K562 (cell line): ENCODE measurements around the gene RNFT2. TPM values are rescaled to one million over a fixed set of nuclear protein-coding genes. Genes with fewer than 3 reads are reported as not detected.

Experiments
- ATAC-seq: fragments of 200-7000 bp; cut with Tn5 transposase; 3 replicates; pipeline ENCODE4 v1.9.1; 2020; ENCODE audit warnings: moderate library complexity
- BruUV-seq: library from RNA; stranded (reverse); fragments of 400-500 nt; replicated peaks from 2 replicates; lab custom pipeline; 2021; lab: Mats Ljungman, UMichigan
- CTCF ChIA-PET: fragments of 300-600 bp; formaldehyde crosslinking; extraction: SDS; loops from one replicate; lab custom pipeline; 2021; ENCODE audit warnings: low intra/inter-chr PET ratio; lab: Yijun Ruan, JAX
- POLR2A ChIA-PET: fragments of 300-600, 350-650 bp; sonication (Branson Sonifier 250); formaldehyde crosslinking; extraction: SDS; loops from one replicate; lab custom pipeline; 2021; ENCODE audit warnings: antibody characterized with exemption, inconsistent platforms; lab: Yijun Ruan, JAX
- DNase-seq, 4 experiments: peaks; one replicate each; pipeline versions ENCODE4 v3.0.0 to v3.0.0-alpha.2; 2011 to 2018; ENCODE audit warnings: low spot score in 3 of 4, mixed read lengths in 3 of 4; ENCODE audit errors: extremely low read depth in 1 of 4
- FAIRE-seq: peaks from 2 replicates; lab custom pipeline; 2011; peaks lifted over from hg19 to GRCh38; lab: Jason Lieb, UNC
- H2AFZ ChIP-seq: 2 replicates; pipeline ENCODE4 v1.6.0; 2011; ENCODE audit warnings: low read depth, low read length, control low read depth, inconsistent platforms
- H3K27ac ChIP-seq: fragments of 200-600 bp; 3 replicates; pipeline ENCODE4 v1.8.0; 2011; ENCODE audit warnings: low read depth, mild to moderate bottlenecking, control low read depth, inconsistent platforms, low read length, moderate library complexity, mixed read lengths; ENCODE audit errors: extremely low read depth
- H3K27me3 ChIP-seq, 2 experiments: fragments of 300-600 bp in 1 of 2; 2 replicates in 1 of 2; 3 replicates in 1 of 2; pipeline versions ENCODE4 v1.6.0 to v1.8.0; 2011; ENCODE audit warnings: inconsistent platforms in 2 of 2, low read length in 2 of 2, mild to moderate bottlenecking in 1 of 2, mixed read lengths in 1 of 2, moderate library complexity in 1 of 2; ENCODE audit not compliant: control insufficient read depth in 2 of 2, insufficient read depth in 2 of 2
- H3K36me3 ChIP-seq: fragments of 300-600 bp; 3 replicates; pipeline ENCODE4 v1.8.0; 2011; ENCODE audit warnings: mild to moderate bottlenecking, low read length, inconsistent platforms; ENCODE audit not compliant: control insufficient read depth, insufficient read depth
- H3K4me1 ChIP-seq, 2 experiments: fragments of 200-600 bp in 1 of 2; replicated peaks in 1 of 2; 2 replicates in 1 of 2; 3 replicates in 1 of 2; pipeline versions ENCODE4 v1.5.1 to v1.8.0; 2011; ENCODE audit warnings: inconsistent platforms in 2 of 2, low read length in 2 of 2, mild to moderate bottlenecking in 1 of 2, mixed read lengths in 1 of 2, moderate library complexity in 1 of 2; ENCODE audit not compliant: control insufficient read depth in 2 of 2, insufficient read depth in 2 of 2
- H3K4me2 ChIP-seq: 2 replicates; pipeline ENCODE4 v1.6.1; 2011; ENCODE audit warnings: low read length, control low read depth, inconsistent platforms, mixed read lengths; ENCODE audit not compliant: insufficient read depth
- H3K4me3 ChIP-seq: fragments of 200-600 bp; sonication (generic), shearing (Covaris generic); 2 replicates; pipeline ENCODE4 v1.5.1; 2016; ENCODE audit warnings: control low read depth, inconsistent platforms
- H3K79me2 ChIP-seq: fragments of 200-600 bp; 3 replicates; pipeline ENCODE4 v1.8.0; 2011; ENCODE audit warnings: low read length, inconsistent platforms; ENCODE audit not compliant: control insufficient read depth, insufficient read depth
- H3K9ac ChIP-seq, 2 experiments: 2 replicates each; pipeline versions ENCODE4 v1.6.0 to v1.6.1; 2011; ENCODE audit warnings: low read depth in 2 of 2, low read length in 2 of 2, control low read depth in 1 of 2, inconsistent platforms in 1 of 2, mild to moderate bottlenecking in 1 of 2, mixed read lengths in 1 of 2; ENCODE audit not compliant: insufficient read depth in 1 of 2
- H3K9me1 ChIP-seq: one replicate; pipeline ENCODE4 v1.6.0; 2011; ENCODE audit warnings: inconsistent platforms, mild to moderate bottlenecking, low read length, moderate library complexity; ENCODE audit not compliant: control insufficient read depth, insufficient read depth
- H3K9me3 ChIP-seq: replicated peaks from 2 replicates; pipeline ENCODE4 v1.5.1; 2011; ENCODE audit warnings: low read depth, low read length, inconsistent platforms; ENCODE audit not compliant: control insufficient read depth, insufficient read depth
- H4K20me1 ChIP-seq: replicated peaks from 2 replicates; pipeline ENCODE4 v1.6.1; 2011; ENCODE audit warnings: low read length, inconsistent platforms, mixed read lengths; ENCODE audit not compliant: control insufficient read depth, insufficient read depth
- HDAC6 ChIP-seq: IDR thresholded peaks from 2 replicates; pipeline ENCODE4 v1.6.1; 2012; ENCODE audit warnings: low read depth, mild to moderate bottlenecking, control low read depth, inconsistent platforms, low read length, moderate library complexity
- KDM4B ChIP-seq, 2 experiments: fragments of 450-650 bp in 1 of 2; sonication (generic) in 1 of 2; IDR thresholded peaks; 2 replicates each; pipeline ENCODE4 v1.6.1; 2016 to 2017; ENCODE audit warnings: borderline replicate concordance in 2 of 2, antibody characterized with exemption in 1 of 2, low read depth in 1 of 2, mild to moderate bottlenecking in 1 of 2
- NUFIP1 ChIP-seq: fragments of 450-650 bp; IDR thresholded peaks from 2 replicates; pipeline ENCODE4 v1.6.1; 2018; ENCODE audit not compliant: partially characterized antibody
- POLR2A ChIP-seq: fragments of 450-650 bp; conservative IDR thresholded peaks from 2 replicates; pipeline ENCODE4 v1.6.1; 2016
- WGBS: fragments of 100-300 bp; shearing (Covaris generic); methylation state at CpG from one replicate; pipeline ENCODE4 v1.1.6; 2016; ENCODE audit warnings: low coverage, mixed read lengths; ENCODE audit not compliant: insufficient coverage; ENCODE audit errors: missing lambda C conversion rate; 5-methylcytosine and 5-hydroxymethylcytosine counted together
- in situ Hi-C: fragments of 300-500 bp; cut with MboI; formaldehyde crosslinking; loops from 4 replicates; pipeline ENCODE4 v1.15.0; 2018; ENCODE audit warnings: inconsistent platforms, mixed read lengths
- intact Hi-C: fragments of 100-400 bp; cut with micrococcal nuclease; formaldehyde crosslinking; loops from 2 replicates; pipeline ENCODE4 v1.14.2; 2022
- polyA plus RNA-seq, 8 experiments: library from polyadenylated mRNA; depleted of rRNA in 4 of 8; stranded (reverse) in 5 of 8; unstranded in 3 of 8; fragments of >200 nt; fragmentation: Nextera tagmentation in 2 of 8; fragmentation: Illumina TruSeq in 1 of 8; extraction: Ambion mirVana in 2 of 8; extraction: Trizol in 1 of 8; gene quantifications; 2 replicates each; pipeline versions ENCODE4 v1.2.1 to v1.2.3, GENCODE V29; 2011 to 2014; ENCODE audit warnings: inconsistent platforms in 1 of 8, missing spikeins in 1 of 8
- total RNA-seq, 7 experiments: library from RNA; depleted of rRNA in 6 of 7; stranded (reverse); fragments of >200 nt in 6 of 7; fragmentation: Illumina TruSeq in 2 of 7; extraction: Trizol in 2 of 7; gene quantifications; 2 replicates each; pipeline versions ENCODE4 v1.2.1 to v1.2.3, GENCODE V29; 2011 to 2021; ENCODE audit warnings: low replicate concordance in 1 of 7
- TF ChIP-seq, protein P1 (sequence below), 2 experiments: fragments of 450-650 bp in 1 of 2; IDR thresholded peaks; 2 replicates each; pipeline ENCODE4 v1.6.1; 2011 to 2017; ENCODE audit warnings: low read depth in 2 of 2, antibody characterized with exemption in 1 of 2, borderline replicate concordance in 1 of 2, low read length in 1 of 2, mild to moderate bottlenecking in 1 of 2, mixed read lengths in 1 of 2; ENCODE audit not compliant: control insufficient read depth in 1 of 2

Gene RNFT2
- total and polyA plus RNA-seq, 9 of the 15 experiments (the other 6 are each of a cell fraction or from before 2014, with no cell fraction given) = 3.6 to 26.3 (median 9.5) TPM

DNA sequence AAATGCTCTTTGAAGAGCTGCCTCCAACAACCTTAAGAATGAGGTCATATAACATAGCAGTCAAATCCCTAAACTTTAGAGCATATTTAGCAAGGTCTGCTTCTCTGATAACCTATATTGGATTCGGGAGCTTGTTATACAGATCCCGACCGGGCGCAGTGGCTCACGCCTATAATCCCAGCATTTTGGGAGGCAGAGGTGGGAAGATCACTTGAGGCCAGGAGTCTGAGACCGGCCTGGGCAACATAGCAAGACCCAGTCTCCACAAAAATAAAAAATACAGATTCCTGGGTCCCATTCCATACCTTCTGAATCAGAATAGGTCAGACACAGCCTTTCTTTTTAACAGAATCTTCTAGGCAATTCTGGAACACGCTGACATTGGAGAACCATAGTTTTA lies 46.9 kb upstream of the RNFT2 start:
- Histone ChIP-seq H3K4me2 (no peak overlapping the region), H3K4me1 (peaks cover 0 to 7% of the 10 kb centered on the region in 2 experiments; a peak in 1 of 5 replicates), H3K79me2 (no peaks in the 10 kb centered on the region), H3K9me3 (no peaks in the 10 kb centered on the region), H3K4me3 (no peak overlapping the region), H3K9ac (no peak overlapping the region), H3K27me3 (peaks cover 39 to 46% of the 10 kb centered on the region in 2 experiments), H3K27ac (no peak overlapping the region), H3K36me3 (no peaks in the 10 kb centered on the region), H4K20me1 (peaks cover 4% of the 10 kb centered on the region; the same call in 1 of the 2 replicates), H2AFZ (no peak overlapping the region), H3K9me1 (no peaks in the 10 kb centered on the region)
- ChIA-PET POLR2A (interaction anchor here (0.6 to 0.9 kb wide), 3 partner anchors 9 to 31 kb away, joined by 3 read pairs; no protein-coding TSS in a partner anchor), CTCF (interaction anchor here (0.7 kb wide), 1 partner anchor 405 kb away, joined by 4 read pairs; no protein-coding TSS in a partner anchor)
- in situ Hi-C loops = loop anchor here (25.0 kb wide), 1 partner anchor 704 kb away; no protein-coding TSS in a partner anchor
- no peak for ATAC-seq
- WGBS = 27% methylated on average over 7 of the region's 7 CpGs
- FAIRE-seq = no peak
- DNase-seq = no peak
- BruUV-seq = no TSS peak
- intact Hi-C loops = loop anchor here (5.0 kb wide), 1 partner anchor 74 kb away; no protein-coding TSS in a partner anchor
- TF ChIP-seq POLR2A = no peak
- no peak for TF ChIP-seq NUFIP1
- TF ChIP-seq HDAC6 = no peak
- no peak for TF ChIP-seq KDM4B (IDR thresholded peaks at IDR 0.05; ENCODE audit: borderline replicate concordance in 2 of 2, low read depth in 1 of 2)
- TF ChIP-seq, protein P1, sequence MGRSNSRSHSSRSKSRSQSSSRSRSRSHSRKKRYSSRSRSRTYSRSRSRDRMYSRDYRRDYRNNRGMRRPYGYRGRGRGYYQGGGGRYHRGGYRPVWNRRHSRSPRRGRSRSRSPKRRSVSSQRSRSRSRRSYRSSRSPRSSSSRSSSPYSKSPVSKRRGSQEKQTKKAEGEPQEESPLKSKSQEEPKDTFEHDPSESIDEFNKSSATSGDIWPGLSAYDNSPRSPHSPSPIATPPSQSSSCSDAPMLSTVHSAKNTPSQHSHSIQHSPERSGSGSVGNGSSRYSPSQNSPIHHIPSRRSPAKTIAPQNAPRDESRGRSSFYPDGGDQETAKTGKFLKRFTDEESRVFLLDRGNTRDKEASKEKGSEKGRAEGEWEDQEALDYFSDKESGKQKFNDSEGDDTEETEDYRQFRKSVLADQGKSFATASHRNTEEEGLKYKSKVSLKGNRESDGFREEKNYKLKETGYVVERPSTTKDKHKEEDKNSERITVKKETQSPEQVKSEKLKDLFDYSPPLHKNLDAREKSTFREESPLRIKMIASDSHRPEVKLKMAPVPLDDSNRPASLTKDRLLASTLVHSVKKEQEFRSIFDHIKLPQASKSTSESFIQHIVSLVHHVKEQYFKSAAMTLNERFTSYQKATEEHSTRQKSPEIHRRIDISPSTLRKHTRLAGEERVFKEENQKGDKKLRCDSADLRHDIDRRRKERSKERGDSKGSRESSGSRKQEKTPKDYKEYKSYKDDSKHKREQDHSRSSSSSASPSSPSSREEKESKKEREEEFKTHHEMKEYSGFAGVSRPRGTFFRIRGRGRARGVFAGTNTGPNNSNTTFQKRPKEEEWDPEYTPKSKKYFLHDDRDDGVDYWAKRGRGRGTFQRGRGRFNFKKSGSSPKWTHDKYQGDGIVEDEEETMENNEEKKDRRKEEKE (IDR thresholded peaks at IDR 0.05; ENCODE audit: borderline replicate concordance in 1 of 2, control insufficient read depth in 1 of 2, low read depth in 2 of 2, low read length in 1 of 2) = no peak
